Measurements from ENCODE around the gene ANKMY2. TPM values are rescaled to one million over a fixed set of nuclear protein-coding genes. Genes with fewer than 3 reads are reported as not detected.

The ANKMY2 gene
- total and polyA plus RNA-seq, 7 donors: 11.9 to 21.1 (median 16.4) TPM

DNA sequence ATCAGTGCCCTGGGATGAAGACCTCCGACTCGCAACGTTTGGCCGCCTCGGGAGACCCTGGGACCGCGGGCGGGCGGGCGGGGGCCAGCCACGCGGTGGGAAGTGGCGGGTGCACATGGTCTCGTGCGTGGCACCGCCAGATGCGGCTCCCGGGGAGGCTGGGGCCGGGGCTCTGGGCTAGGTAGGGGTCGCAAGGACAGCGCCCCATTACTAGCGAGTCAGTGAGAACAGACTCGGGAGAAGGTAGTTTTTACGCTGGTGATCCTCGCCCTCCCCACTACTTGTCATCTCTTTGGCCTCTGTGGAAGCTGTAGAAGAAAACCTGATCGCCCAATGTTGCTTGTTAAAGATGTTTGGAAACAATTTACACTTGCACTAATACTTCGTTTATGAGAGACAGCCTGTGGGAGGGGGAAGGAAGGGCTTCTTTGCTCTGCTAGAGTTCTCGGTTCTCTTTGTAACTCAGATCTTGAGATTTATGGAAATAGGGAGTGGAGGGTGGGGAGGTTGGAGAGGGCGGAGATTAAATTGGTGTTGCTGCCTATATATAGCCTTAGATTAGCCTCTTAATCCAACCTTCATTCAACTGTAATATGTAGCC is 1.0 kb upstream of the ANKMY2 start:
- intact Hi-C loops (cut with DNase I): loop anchor here (10.0 kb wide), 1 partner anchor 222 kb away; the partner anchor contains the start of gene CRPPA
- 1% methylated on average over 29 of the region's 29 CpGs for WGBS, 2 donors
- H3K27me3 ChIP-seq: no peaks in the 10 kb centered on the region
- peaks cover 0 to 44% (median 30%) of the 10 kb centered on the region in 4 donors for H3K4me1 ChIP-seq
- peak overlapping the region; percentile 75 to 99 (median 88) for H3K4me3 ChIP-seq
- no peaks in the 10 kb centered on the region for H3K36me3 ChIP-seq
- TF ChIP-seq EP300 (IDR thresholded peaks at IDR 0.05) (no peak), POLR2AphosphoS5 (IDR thresholded peaks at IDR 0.05) (no peak), POLR2A (IDR thresholded peaks at IDR 0.05) (no peak)
- TF ChIP-seq, protein P1, sequence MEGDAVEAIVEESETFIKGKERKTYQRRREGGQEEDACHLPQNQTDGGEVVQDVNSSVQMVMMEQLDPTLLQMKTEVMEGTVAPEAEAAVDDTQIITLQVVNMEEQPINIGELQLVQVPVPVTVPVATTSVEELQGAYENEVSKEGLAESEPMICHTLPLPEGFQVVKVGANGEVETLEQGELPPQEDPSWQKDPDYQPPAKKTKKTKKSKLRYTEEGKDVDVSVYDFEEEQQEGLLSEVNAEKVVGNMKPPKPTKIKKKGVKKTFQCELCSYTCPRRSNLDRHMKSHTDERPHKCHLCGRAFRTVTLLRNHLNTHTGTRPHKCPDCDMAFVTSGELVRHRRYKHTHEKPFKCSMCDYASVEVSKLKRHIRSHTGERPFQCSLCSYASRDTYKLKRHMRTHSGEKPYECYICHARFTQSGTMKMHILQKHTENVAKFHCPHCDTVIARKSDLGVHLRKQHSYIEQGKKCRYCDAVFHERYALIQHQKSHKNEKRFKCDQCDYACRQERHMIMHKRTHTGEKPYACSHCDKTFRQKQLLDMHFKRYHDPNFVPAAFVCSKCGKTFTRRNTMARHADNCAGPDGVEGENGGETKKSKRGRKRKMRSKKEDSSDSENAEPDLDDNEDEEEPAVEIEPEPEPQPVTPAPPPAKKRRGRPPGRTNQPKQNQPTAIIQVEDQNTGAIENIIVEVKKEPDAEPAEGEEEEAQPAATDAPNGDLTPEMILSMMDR (IDR thresholded peaks at IDR 0.05): no peak
- peak overlapping the region; percentile 92 to 95 (median 94) for H3K27ac ChIP-seq
- DNase-seq: no peak
- H3K9me3 ChIP-seq: no peaks in the 10 kb centered on the region

DNA sequence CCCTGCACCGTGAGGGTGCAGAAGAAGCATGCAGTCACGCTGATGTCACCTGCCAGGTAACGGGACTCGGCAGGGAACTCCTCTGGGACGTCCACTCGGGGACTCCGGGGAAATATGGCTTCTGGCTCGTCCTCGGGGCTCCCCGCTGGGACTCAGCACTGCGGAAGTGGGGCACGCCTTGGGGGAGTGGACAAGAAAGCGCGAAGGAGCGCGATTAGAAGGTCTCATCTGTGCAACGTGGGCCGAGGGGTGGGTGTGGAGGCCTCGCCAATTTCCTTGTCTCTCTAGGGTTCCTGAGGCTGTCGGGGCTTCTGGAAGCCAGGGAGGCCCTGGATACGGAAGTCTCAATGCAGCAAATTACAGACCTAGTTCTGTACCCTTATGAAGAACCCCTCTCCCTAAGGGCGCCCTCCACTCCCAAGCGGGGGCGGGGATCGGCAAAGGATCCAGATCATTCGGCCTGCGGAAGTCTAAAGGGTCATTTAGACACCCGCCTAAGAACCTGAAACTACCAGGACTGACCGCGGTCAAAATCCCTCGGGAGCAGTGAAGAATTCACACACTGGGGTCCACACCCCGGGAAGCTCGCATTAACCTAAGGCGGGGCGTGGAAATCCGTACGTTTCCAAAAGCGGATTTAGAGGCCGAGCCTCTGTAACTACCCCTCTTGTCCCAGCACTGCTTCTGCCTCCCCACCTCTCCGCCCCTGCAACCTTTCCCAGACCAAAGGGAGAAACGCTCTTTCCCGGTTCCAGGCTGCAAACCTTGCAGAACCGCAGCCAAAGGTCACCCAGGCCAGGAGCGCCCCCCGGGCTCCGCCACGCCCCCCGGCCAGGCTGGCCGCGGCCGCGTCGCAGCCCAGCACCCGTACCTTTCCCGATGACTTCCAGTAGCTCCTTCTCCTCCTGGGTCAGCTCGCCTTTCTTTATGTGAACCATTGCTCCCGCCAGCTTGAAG is 640 bp downstream of the ANKMY2 start:
- peak; percentile 82 for DNase-seq
- peak overlapping the region; percentile 92 to 95 (median 94) for H3K27ac ChIP-seq
- WGBS, 2 donors: 0 to 1% methylated on average over 57 of the region's 57 CpGs
- no peaks in the 10 kb centered on the region for H3K27me3 ChIP-seq
- H3K4me1 ChIP-seq: peaks cover 0 to 44% (median 30%) of the 10 kb centered on the region in 4 donors
- H3K9me3 ChIP-seq: no peaks in the 10 kb centered on the region
- H3K4me3 ChIP-seq: peak overlapping the region; percentile 75 to 99 (median 88)
- intact Hi-C loops (cut with DNase I): loop anchor here (10.0 kb wide), 1 partner anchor 220 kb away; the partner anchor contains the start of gene CRPPA
- H3K36me3 ChIP-seq: no peaks in the 10 kb centered on the region
- TF ChIP-seq POLR2AphosphoS5 (IDR thresholded peaks at IDR 0.05) (peak in 2 of 4 donors; percentile 2 to 25), POLR2A (IDR thresholded peaks at IDR 0.05) (peak in 1 of 2 donors; percentile 18), EP300 (IDR thresholded peaks at IDR 0.05) (no peak)
- TF ChIP-seq, protein P1 (IDR thresholded peaks at IDR 0.05): no peak

DNA sequence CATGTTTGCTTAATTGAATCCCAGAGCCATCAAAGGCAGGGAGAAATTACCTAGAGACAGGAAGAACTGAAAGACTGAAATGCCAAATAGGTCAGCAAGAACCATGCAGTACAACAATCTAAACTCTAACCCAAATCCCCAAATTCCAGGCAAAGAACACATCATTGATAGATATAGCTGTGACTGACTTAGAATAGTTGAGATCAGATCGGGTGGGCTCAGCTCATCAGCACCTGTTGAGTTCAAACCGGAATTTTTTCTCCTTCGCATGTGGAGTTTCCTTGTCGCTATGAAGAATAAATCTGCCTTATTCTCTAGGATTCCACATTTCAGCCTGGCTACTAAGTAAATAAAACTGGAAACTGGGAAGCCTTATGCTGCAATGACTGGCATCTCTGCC is 1.4 kb downstream of the ANKMY2 start:
- WGBS, 2 donors: 24 to 58% methylated on average over 4 of the region's 4 CpGs
- Histone ChIP-seq H3K27me3 (no peaks in the 10 kb centered on the region), H3K27ac (peak overlapping the region; percentile 92 to 95 (median 94)), H3K4me1 (peaks cover 0 to 44% (median 30%) of the 10 kb centered on the region in 4 donors), H3K4me3 (peak overlapping the region; percentile 75 to 99 (median 88)), H3K9me3 (no peaks in the 10 kb centered on the region), H3K36me3 (no peaks in the 10 kb centered on the region)
- TF ChIP-seq POLR2A (IDR thresholded peaks at IDR 0.05) (no peak), EP300 (IDR thresholded peaks at IDR 0.05) (no peak), POLR2AphosphoS5 (IDR thresholded peaks at IDR 0.05) (no peak)
- TF ChIP-seq, protein P1 (IDR thresholded peaks at IDR 0.05): no peak
- no peak for DNase-seq
- intact Hi-C loops (cut with DNase I): loop anchor here (10.0 kb wide), 1 partner anchor 219 kb away; the partner anchor contains the start of gene CRPPA

DNA sequence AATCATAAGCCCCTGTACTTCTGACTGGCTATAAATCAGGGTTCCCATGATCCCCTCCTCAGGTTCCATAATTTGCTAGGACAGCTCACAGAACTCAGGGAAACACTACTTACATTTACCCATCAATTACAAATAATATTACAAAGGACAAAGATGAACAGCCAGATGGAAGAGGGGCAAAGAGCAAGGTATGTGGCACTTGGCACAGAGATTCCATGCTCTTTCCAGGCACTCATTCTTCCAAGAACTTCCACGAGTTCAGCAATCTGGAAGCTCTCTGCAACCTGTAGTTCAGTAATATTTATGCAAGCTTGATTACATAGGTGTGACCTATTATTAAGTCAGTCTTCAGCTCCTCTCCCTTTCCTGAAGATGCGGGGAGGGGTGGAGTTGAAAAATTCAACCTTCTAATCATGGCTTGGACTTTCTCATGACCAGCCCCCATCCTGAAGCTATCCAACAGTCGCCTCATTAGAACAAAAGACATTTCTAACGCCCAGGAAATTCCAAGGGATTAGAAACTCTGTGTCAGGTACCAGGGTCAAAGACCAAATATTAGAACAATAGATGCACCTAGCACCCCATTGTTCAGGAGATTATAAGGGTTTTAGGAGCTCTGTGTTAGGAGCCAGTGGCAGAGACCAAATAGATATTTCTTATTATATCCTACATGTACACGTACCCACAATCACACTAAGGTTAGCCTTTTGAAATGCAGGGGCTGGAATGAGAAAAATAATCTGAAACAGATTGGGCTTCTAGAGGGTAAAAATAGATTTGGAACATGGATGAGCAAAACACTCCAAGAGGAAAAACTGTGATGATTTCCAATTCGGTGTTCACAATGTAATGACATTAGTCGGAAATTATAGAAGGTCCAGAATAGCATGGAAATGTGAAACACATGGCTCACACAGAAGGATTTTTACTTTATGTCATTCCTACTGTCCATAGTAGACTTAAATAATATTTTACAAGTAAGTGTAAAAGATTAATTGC is 7.0 kb downstream of the ANKMY2 start:
- H3K4me1 ChIP-seq: peaks cover 0 to 63% (median 45%) of the 10 kb centered on the region in 4 donors

More for the DNA sequence above, 7.0 kb downstream of the ANKMY2 start:
- DNase-seq: no peak
- no peak overlapping the region for H3K4me3 ChIP-seq
- no peaks in the 10 kb centered on the region for H3K36me3 ChIP-seq
- TF ChIP-seq EP300 (IDR thresholded peaks at IDR 0.05): no peak
- peak overlapping the region; percentile 41 to 71 (median 56) for H3K27ac ChIP-seq
- WGBS, 2 donors: 87 to 88% methylated on average over 7 of the region's 7 CpGs
- no peaks in the 10 kb centered on the region for H3K9me3 ChIP-seq
- H3K27me3 ChIP-seq: no peaks in the 10 kb centered on the region
- intact Hi-C loops (cut with DNase I): no loop called here

All from sigmoid colon (tissue), 7 donors.